GM15510 (cell line): ENCODE results near the gene PIGT.

Experiments
- POLR2A ChIP-seq: IDR thresholded peaks from 3 replicates; pipeline ENCODE4 v1.6.1; 2011; ENCODE audit warnings: borderline replicate concordance; ENCODE audit not compliant: insufficient read length; ENCODE audit errors: extremely low read depth

Gene PIGT

DNA sequence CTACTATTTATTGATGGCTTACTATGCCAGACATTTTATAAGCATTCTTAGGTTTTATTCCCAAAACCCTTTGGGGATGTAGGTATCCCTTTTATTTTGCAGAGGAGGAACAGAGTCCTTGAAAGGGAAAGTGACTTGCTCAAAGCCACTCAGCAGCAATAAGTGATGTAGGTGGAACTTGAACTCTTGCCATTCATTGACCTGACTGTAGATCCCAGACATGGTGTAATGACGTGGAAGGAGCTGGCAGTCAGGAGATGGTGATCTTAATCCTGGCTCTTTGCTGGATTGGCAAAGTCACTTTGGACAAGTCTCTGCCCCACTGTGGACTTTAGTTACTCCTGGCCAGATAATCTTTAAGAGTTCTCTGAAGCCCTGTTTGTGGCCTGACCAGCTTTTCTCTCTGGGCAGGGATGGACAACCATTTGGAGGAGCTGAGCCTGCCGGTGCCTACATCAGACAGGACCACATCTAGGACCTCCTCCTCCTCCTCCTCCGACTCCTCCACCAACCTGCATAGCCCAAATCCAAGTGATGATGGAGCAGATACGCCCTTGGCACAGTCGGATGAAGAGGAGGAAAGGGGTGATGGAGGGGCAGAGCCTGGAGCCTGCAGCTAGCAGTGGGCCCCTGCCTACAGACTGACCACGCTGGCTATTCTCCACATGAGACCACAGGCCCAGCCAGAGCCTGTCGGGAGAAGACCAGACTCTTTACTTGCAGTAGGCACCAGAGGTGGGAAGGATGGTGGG is 6.2 kb upstream of the PIGT start:
- no peak for TF ChIP-seq POLR2A

DNA sequence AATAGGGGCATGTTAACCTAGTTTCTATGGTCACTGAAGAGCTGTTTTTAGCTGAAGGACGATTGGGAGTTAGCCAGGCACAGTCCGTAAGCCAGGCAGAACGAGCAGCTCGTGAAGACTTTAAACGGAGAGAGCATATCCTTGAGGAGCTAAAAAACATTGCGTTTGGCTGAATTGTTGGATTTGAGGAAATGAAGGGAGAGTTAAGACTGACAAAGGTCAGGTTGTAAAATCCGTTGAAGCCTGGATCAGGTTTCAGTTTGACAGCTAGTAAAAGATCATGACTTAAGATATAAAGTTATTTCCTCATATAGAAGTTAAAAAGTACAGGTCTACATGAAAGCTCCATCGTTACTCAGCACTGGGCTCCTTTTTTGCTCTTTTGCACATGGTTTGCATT is 5.1 kb upstream of the PIGT start:
- TF ChIP-seq POLR2A, result no peak

DNA sequence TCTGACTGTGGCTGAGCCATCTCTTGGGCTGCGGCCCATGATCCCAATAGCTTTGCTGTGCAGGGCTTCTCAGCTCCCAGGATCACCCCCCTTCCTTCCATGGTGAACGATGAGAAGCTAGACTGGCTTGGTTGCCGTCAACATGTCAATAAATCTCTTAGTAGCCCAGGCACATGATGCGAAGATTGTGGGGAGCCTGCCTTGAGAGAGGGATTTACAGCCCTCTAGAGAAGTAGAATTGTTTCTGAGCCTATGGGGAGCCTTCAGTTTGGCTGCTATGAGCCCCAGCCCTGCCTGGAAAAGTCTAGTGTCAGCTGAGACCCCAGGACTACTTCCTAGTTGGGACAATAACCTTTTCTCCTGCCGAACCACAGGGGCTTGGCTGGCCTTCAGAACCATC is 3.3 kb upstream of the PIGT start:
- no peak for TF ChIP-seq POLR2A

DNA sequence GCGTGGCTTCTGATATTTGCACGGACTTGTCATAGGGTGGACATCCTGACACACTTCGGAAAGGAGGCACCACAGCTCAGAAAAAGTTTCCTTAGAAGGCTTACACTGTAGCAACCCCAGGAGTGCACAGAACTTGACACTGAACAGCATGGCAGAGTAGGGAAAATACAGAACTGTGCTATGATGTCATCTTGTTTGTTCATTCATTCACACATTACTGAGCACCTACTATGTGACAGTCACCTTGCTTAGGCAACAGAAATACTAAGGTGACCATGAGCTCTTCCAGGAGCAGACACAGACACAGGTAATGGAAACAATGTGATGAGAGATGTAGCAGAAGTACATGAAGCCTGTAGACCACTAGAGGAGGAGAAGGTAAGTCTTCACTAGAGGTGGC is 2.5 kb upstream of the PIGT start:
- no peak for TF ChIP-seq POLR2A

DNA sequence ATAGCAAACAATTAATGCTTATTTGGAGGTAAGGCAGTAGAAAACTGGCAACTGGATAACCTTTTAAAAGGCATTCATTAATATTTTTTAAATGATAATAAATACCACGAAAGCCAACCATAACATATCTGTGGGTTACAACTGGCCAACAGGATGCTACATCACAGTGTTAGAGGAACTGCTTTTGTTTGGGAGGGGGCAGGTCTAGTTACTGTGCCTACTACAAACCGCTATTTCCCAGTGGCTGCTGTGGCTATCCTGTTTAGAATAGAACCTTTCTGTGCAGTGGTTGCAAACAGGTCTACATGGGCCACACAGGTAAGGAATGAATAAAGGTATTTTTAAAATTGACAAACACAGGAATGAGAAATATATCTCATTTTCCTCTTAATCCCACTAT is 976 bp downstream of the PIGT start:
- no peak for TF ChIP-seq POLR2A

DNA sequence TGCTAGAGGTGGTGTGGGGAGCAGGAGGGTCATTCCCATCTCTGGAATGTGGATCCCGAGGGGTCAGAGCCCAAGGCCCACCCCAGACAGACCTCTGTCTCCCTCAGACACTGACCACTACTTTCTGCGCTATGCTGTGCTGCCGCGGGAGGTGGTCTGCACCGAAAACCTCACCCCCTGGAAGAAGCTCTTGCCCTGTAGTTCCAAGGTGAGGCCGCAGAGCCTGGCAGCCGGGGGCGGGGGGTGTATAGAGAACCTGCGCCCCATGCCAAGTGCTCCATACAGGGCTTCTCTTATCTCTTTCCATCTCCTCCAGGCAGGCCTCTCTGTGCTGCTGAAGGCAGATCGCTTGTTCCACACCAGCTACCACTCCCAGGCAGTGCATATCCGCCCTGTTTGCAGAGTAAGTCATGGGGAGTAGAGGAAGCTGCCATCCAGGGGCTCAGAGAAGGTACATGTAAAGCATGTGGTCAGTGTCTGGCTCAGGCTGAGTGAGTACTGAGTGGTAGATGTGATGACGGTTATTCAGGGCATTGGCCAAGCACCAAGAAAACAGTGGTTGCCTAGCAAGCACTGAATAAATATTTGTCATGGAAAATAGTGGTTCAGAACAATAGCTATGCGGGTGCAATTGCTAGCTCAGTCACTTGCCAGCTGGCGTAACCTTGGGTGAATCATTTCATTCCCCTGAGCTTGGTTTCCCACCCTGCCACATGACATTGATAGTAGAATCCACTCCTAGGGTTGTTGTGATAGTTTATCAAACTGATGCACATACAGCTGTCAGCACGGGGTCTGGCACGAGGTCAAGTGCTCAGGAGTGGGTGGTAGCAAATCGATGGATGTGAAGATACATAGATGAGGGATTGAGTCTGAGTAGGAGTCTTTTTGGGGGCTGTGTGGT is 3.5 kb downstream of the PIGT start:
- no peak for TF ChIP-seq POLR2A

DNA sequence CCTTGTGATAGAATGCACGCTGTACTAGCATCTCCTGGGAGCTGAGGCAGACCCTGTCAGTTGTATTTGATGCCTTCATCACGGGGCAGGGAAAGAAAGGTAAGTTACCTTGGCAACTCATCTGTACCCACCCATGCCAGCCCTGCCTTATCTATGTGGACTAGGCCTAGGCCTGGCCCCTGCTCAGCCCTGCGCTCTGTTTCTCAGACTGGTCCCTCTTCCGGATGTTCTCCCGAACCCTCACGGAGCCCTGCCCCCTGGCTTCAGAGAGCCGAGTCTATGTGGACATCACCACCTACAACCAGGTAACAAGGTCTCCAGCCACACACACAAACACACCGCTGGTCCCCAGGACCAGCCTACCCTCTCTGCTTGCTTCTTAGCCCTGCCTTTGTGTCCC is 4.2 kb downstream of the PIGT start:
- no peak for TF ChIP-seq POLR2A

DNA sequence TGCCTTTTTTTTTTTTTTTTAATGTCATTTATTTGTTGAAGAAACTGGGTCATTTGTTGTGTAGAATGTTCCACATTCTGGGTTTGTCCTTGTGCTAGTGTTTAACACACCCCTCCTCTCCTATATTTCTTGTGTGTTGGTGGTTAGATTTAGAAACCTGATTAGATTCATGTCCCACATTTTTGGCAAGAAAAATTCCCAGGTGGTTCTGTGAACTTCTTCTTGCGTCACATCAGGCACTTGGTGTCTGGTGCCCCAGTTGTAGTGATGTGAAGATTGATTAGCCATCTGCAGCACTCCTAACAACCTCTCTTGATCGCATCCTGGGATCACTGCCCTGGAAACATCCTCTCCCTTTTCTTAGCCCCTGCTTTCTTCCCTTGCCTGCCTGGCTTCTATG is 7.8 kb downstream of the PIGT start:
- TF ChIP-seq POLR2A, result no peak

DNA sequence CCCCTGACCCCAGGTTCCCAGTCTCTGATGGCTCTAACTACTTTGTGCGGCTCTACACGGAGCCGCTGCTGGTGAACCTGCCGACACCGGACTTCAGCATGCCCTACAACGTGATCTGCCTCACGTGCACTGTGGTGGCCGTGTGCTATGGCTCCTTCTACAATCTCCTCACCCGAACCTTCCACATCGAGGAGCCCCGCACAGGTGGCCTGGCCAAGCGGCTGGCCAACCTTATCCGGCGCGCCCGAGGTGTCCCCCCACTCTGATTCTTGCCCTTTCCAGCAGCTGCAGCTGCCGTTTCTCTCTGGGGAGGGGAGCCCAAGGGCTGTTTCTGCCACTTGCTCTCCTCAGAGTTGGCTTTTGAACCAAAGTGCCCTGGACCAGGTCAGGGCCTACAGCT is 9.6 kb downstream of the PIGT start:
- no peak for TF ChIP-seq POLR2A

DNA sequence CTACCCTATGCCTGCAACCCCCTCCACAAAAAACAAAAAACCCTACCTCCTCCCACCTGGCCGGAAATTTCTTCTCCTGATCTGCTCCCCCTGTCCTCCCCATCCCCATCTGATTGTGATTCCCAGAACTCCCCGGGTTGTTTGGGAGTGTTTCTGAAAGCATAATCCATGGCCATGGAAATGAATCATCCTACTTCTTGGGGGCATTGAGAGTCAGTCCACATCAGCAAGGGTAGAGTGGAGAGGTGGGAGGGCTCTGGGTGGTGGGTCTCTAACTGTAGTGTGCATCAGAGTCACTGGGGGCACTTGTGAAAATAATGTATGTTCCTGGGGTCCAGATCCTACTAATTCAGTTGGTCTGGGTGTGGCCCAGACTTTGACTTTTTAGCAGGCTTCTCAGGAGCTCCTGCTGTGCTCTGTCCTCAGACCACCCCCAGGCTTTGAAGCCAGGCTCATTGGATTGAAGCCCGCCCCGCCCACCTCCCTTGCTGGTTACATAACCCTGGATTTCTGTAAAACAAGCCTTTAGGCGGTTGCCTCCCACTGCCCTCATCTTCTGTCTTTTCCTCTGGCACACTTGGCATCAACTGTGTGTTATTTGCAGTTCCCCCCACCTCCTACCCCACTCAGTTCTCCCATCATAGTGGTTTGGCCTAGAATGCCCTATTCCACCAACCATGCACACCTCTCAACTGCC is 10.5 kb downstream of the PIGT start:
- TF ChIP-seq POLR2A, result no peak

DNA sequence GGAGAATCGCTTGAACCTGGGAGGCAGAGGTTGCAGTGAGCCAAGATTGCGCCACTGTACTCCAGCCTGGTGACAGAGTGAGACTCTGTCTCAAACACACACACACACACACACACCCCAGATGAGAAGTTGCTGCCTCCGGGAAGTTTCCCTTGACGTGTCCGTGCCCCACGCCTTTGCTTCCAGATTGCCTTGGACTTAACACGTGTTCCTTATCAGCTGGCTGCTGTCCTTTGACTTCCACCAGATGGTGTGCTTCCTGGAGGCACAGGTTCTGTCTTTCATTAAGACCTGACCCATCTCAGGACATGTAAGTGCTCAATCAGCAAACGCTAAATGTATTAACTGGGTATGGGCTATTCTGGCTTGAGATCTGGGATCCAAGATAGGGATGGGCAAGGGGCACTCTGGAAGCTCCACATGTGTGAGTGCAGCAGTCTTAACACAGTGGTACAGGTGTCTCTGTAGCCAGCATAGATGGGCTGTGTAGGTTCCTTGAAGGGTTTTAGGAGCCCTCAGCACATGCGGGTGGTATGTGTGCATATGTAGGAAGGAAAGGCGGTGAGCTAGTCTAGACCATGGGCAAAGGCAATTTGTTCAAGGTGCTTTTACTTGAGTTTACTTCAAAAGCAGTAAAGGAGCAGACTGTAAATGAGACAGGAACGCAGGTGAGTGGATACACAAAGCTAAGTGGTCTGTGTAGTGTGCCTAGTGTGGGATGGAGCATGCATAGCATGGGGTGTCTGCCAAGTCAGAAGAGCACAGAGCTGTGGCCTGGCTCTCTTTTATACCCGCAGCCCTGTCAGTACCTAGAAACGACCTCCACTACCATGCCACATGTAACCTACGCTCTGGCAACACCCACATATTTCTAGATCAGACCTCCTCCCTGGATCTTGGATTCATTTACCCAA is 11.6 kb downstream of the PIGT start:
- no peak for TF ChIP-seq POLR2A

DNA sequence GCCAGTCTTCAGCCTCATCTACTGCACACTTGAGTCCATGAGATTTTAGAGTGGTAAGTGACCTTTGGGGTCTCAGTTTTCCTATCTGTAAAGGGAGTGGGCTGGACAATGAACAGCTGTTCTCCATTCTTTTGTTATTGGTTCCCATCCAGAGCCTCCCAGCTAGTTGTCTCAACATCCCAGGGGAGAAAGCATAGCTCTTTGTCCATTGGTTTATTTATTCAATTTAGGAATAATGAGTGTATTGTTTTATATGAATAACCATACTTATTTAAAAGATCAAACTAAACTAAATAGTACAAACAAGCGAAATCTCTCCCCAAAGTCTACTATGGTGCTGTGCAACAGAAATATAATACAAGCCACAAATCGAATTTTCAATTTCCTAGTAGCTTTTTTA is 13.7 kb downstream of the PIGT start:
- TF ChIP-seq POLR2A, result no peak

DNA sequence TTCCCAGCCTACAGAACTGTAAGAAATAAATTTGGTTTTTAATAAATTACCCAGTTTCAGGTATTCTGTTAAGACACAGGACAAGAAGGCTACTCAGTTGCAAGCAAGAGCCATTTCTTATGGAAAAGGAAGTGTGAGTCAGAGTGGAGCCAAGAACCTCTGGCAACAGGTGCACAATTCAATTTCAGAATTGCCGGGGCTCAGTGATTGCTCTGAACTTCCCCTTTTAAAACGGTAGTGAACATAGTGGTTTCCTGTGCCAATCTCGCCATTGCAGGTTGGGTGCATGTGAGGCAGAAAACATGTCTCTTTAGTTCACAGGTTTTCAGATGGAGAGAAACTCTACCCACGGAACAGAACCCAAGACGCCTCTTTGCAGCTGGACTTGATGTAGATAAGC is 16.4 kb downstream of the PIGT start:
- no peak for TF ChIP-seq POLR2A

DNA sequence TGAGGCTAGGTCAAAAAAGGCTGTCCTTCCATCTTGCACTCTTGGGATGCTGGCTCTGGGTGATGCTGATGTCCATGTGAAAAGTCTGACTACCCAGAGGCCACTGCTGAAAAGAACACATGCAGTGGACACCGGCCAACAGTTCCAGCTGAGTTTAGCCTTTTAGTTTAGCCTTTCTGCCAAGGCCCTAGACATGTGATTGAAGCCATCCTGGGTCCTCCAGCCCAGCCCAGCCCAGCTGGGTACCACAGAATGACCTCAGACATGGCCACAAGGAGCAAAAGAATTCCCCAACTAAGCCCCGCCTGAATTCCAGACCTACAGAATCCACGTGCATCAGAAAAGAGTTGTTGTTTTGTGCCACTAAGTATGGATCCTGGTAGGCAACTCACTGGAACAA is 17.4 kb downstream of the PIGT start:
- no peak for TF ChIP-seq POLR2A

DNA sequence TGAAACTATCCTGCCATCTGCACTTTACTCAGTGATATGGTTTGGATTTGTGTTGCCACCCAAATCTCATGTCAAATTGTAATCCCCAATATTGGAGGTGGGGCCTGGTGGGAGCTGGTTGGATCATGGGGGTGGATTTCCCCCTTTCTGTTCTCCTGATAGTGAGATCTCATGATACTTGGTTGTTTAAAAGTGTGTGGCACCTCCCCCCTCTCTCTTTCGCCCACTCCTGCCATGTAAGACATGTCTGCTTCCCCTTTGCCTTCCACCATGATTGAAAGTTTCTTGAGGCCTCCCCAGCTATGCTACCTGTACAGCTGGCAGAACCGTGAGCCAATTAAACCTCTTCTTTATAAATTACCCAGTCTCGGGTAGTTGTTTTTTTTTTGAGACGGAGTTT is 18.0 kb downstream of the PIGT start:
- no peak for TF ChIP-seq POLR2A

DNA sequence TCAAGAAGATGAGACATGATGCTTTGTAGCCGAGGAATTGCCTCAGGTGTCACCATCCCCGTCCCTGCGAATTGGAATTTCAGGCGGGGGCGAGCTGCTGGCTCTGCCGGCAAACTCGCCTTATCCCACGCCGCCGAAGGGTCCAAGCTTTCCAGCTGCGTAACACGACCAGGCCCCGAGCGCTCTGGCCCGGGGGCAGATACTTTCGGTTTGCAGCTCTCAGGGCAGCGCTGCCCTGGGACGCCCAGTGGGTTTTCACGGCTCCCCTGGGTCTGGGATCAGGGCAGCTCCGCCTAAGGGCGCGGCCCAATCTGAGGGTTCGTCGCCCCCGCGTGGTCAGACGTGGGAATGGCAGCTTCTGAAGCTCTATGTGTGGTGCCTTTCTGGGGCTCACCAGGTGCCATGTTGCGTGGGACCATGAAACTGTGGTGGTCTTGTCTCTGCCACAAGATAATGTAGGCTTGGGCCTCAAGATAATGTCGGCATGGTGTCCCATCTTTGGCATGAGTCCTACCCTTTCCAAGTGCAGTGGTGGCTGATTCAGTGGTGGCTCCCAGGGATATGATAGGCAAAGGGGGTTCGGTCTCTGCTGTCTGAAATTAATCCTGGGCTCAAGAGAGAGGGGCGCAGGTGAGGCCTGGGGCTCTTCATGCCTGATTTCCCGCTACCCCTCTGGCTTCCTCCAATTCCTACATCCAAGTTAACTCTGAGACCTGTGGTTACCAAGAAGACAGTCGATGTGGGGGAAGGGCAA is 21.0 kb downstream of the PIGT start:
- TF ChIP-seq POLR2A, result no peak
